SU-DHL-6 (cell line): ENCODE data around the gene ATP8A2.
A peak's percentile ranks its signal among the peaks of the same experiment; 100 is the strongest.

Experiments used
- H2AFZ ChIP-seq: fragments of 200-600 bp; sonication (generic); 2 replicates; pipeline ENCODE4 v1.6.1; 2014; ENCODE audit warnings: low read depth, mild to moderate bottlenecking, moderate library complexity, mixed read lengths, antibody characterized with exemption, low read length; ENCODE audit not compliant: severe bottlenecking
- H3F3A ChIP-seq: fragments of 200-600 bp; shearing (Covaris generic); 2 replicates; pipeline ENCODE4 v1.6.0; 2016; ENCODE audit warnings: antibody characterized with exemption, mild to moderate bottlenecking; ENCODE audit not compliant: insufficient read depth
- H3K27ac ChIP-seq: fragments of 200-600 bp; sonication (generic); 2 replicates; pipeline ENCODE4 v1.5.1; 2016; ENCODE audit warnings: low read depth, mild to moderate bottlenecking, low read length, moderate library complexity, mixed read lengths
- H3K27me3 ChIP-seq: fragments of 200-600 bp; sonication (generic), shearing (Covaris generic); 2 replicates; pipeline ENCODE4 v1.6.0; 2014; ENCODE audit warnings: mild to moderate bottlenecking, low read length
- H3K36me3 ChIP-seq: fragments of 200-600 bp; sonication (generic); 2 replicates; pipeline ENCODE4 v1.6.1; 2014; ENCODE audit warnings: mild to moderate bottlenecking, low read length, mixed read lengths
- H3K4me2 ChIP-seq: fragments of 300-600, 200-600 bp; shearing (Covaris generic), sonication (generic); 2 replicates; pipeline ENCODE4 v1.6.0; 2014; ENCODE audit warnings: low read length, low read depth, mild to moderate bottlenecking; ENCODE audit not compliant: poor library complexity, severe bottlenecking
- H3K4me3 ChIP-seq: fragments of 200-600 bp; sonication (generic); 2 replicates; pipeline ENCODE4 v1.5.1; 2014; ENCODE audit warnings: antibody characterized with exemption, low read length, mild to moderate bottlenecking, mixed read lengths; ENCODE audit not compliant: insufficient read depth, poor library complexity, severe bottlenecking
- H3K79me2 ChIP-seq: fragments of 200-600 bp; sonication (generic); 2 replicates; pipeline ENCODE4 v1.6.1; 2014; ENCODE audit warnings: mild to moderate bottlenecking, low read length, moderate library complexity; ENCODE audit not compliant: insufficient read depth
- H3K9ac ChIP-seq: fragments of 200-600 bp; sonication (generic); 2 replicates; pipeline ENCODE4 v1.7.0; 2014; ENCODE audit warnings: mild to moderate bottlenecking, low read length
- H3K9me2 ChIP-seq: fragments of 200-600 bp; sonication (generic); replicated peaks from 2 replicates; pipeline ENCODE4 v1.6.1; 2014; ENCODE audit warnings: low read length; ENCODE audit not compliant: insufficient read depth
- H3K9me3 ChIP-seq: fragments of 200-600 bp; sonication (generic); 2 replicates; pipeline ENCODE4 v1.6.1; 2014; ENCODE audit warnings: low read length, mixed read lengths; ENCODE audit not compliant: insufficient read depth
- H4K20me1 ChIP-seq: fragments of 200-600 bp; sonication (generic); 2 replicates; pipeline ENCODE4 v1.6.1; 2014; ENCODE audit warnings: low read depth, mild to moderate bottlenecking, antibody characterized with exemption, low read length, moderate library complexity, mixed read lengths
- CTCF ChIP-seq: fragments of 200-600 bp; sonication (generic); IDR thresholded peaks from one replicate; pipeline ENCODE4 v1.5.1; 2017; ENCODE audit warnings: antibody characterized with exemption, mild to moderate bottlenecking, low read length, moderate library complexity; ENCODE audit not compliant: insufficient read depth, poor library complexity, severe bottlenecking
- EZH2phosphoT487 ChIP-seq: fragments of 200-600 bp; sonication (generic), shearing (Covaris generic); conservative IDR thresholded peaks from 2 replicates; pipeline ENCODE4 v1.6.1; 2018; ENCODE audit warnings: mild to moderate bottlenecking, antibody characterized with exemption, low read length, moderate library complexity, mixed read lengths

The ATP8A2 gene

GRCh38 chr13:25927932-25928331 is 556.2 kb downstream of the ATP8A2 start:
- Histone ChIP-seq H3K36me3 (no peaks in the 10 kb centered on the region), H3K79me2 (no peaks in the 10 kb centered on the region), H3F3A (no peaks in the 10 kb centered on the region), H3K4me2 (no peak overlapping the region), H3K9me2 (no peaks in the 10 kb centered on the region), H3K4me3 (no peak overlapping the region), H3K9ac (no peak overlapping the region), H4K20me1 (no peaks in the 10 kb centered on the region), H2AFZ (peak overlapping the region; percentile 13), H3K27ac (no peak overlapping the region), H3K9me3 (no peaks in the 10 kb centered on the region), H3K27me3 (no peaks in the 10 kb centered on the region)
- TF ChIP-seq EZH2phosphoT487 (no peak), CTCF (no peak)

- TF ChIP-seq EZH2phosphoT487 (no peak), CTCF (no peak)
- Histone ChIP-seq H3K4me2 (no peak overlapping the region), H3K27ac (no peak overlapping the region), H3K9ac (no peak overlapping the region), H3K4me3 (no peak overlapping the region), H3K79me2 (no peaks in the 10 kb centered on the region), H3K9me2 (no peaks in the 10 kb centered on the region), H3K9me3 (no peaks in the 10 kb centered on the region), H3K36me3 (no peaks in the 10 kb centered on the region), H2AFZ (no peak overlapping the region), H4K20me1 (no peaks in the 10 kb centered on the region), H3F3A (no peaks in the 10 kb centered on the region), H3K27me3 (no peaks in the 10 kb centered on the region)
These were observed 557.2 kb downstream of the ATP8A2 start for GRCh38 chr13:25928941-25929505.

- Histone ChIP-seq H3F3A (no peaks in the 10 kb centered on the region), H3K9me3 (no peaks in the 10 kb centered on the region), H3K36me3 (no peaks in the 10 kb centered on the region), H3K4me2 (no peak overlapping the region), H2AFZ (no peak overlapping the region), H3K9me2 (no peaks in the 10 kb centered on the region), H4K20me1 (no peaks in the 10 kb centered on the region), H3K27me3 (no peaks in the 10 kb centered on the region), H3K27ac (no peak overlapping the region), H3K9ac (no peak overlapping the region), H3K4me3 (no peak overlapping the region), H3K79me2 (no peaks in the 10 kb centered on the region)
- no peak for TF ChIP-seq CTCF
- no peak for TF ChIP-seq EZH2phosphoT487
These were observed 558.0 kb downstream of the ATP8A2 start for GRCh38 chr13:25929816-25930215.
